HG03442 (cell line): ENCODE data around the gene ASPA.
"Not testable (repeated sequence)": the region's sequence is repeated elsewhere in the genome, so short reads cannot be mapped to it uniquely, and the experiment has no call there.

ENCODE experiments used
- ATAC-seq: cut with Tn5 transposase; IDR thresholded peaks from one replicate; pipeline ENCODE4 v1.9.1; 2021; ENCODE audit warnings: mild to moderate bottlenecking, moderate library complexity; ENCODE audit not compliant: unreplicated experiment

The ASPA gene

DNA sequence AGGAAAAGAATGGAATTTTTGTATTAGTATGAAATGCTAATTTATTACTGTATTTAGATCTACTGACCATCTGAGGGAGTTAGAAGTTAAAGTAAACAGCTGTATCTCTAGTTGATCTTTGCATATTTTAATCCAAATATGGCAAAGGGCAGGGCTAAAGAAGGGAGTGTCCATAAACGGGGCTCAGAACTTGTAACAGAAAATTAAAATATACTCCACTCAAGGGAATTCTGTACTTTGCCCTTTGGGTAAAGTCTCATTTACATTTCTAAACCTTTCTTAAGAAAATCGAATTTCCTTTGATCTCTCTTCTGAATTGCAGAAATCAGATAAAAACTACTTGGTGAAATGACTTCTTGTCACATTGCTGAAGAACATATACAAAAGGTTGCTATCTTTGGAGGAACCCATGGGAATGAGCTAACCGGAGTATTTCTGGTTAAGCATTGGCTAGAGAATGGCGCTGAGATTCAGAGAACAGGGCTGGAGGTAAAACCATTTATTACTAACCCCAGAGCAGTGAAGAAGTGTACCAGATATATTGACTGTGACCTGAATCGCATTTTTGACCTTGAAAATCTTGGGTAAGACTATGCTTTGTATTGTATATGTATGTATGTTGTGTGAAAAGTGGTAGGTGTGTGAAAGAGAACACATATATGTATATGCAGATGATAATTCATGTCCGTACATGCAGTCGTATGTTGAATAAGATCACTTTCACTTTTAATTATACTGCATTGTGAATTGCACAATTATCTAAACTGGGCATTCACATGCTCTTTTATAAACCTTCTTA is at the start of gene ASPA:
ASPA (plus strand) TSS at position 186 of the 799 bp plus-strand sequence; CDS start at position 349, 163 bp downstream.
- no peak for ATAC-seq

DNA sequence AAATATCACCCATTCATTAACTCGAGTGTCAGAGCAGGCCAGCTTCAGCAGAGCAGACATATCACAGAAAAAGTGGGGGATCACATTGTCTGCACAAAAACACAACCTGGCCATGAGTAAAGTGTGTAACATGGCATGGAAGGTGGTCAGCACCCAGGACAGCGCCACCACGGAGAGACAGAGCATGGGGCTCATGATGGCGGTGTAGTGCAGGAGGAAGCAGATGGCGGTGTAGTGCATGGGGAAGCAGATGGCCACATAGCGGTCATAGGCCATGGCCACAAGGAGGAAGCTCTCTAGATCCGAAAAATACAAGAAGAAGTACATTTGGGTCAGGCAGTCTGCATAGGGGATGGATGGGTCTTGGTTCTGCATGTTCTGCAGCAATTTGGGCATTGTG is 42.6 kb upstream of the ASPA start:
- not testable (repeated sequence) for ATAC-seq

GRCh38 chr17:3433741-3434140 is 42.1 kb upstream of the ASPA start, which contains the start of gene OR1E2:
Gene OR1E2, minus strand, starts transcription at chr17:3433841. Its CDS starts 0 bp downstream, at chr17:3433841.
- no peak for ATAC-seq

DNA sequence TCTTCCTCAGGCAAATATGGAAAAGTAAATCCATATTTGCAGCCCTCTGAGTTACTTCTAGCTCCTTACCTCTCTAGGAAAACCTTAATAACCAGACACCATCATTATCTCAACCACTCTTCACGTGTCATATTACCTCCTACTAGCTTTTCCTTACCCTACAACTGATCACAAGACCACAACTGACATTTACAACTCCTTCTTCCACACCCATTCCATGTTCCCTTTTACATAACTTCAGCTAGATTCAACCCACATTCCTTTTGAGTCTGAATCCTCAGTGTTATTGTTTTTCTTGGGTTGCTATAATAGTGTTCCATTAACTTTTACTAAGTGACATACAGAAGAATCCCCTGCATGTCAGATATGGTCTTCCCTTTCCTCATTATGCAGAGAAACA is 37.4 kb upstream of the ASPA start:
- ATAC-seq, result no peak

DNA sequence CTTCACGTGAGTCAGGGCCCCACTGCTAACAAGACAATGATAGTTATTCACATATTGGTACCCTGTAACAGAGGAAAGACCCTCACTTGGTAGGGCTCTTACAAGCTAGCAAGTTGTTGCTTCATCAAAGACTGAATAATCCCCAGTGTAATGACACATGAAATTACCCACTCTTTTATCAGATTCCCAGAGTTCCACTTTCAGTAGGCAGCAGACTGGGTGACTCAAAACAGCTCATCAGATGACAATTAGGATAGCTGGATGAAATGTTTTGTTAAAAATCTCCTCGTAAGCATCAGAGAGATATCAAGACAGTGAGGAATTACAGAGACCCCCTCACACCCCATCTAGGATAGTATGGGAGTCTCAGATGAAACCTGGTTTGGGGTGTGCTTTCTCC is 35.3 kb upstream of the ASPA start:
- no peak for ATAC-seq

GRCh38 chr17:3447625-3448024 is 28.2 kb upstream of the ASPA start:
- no peak for ATAC-seq

DNA sequence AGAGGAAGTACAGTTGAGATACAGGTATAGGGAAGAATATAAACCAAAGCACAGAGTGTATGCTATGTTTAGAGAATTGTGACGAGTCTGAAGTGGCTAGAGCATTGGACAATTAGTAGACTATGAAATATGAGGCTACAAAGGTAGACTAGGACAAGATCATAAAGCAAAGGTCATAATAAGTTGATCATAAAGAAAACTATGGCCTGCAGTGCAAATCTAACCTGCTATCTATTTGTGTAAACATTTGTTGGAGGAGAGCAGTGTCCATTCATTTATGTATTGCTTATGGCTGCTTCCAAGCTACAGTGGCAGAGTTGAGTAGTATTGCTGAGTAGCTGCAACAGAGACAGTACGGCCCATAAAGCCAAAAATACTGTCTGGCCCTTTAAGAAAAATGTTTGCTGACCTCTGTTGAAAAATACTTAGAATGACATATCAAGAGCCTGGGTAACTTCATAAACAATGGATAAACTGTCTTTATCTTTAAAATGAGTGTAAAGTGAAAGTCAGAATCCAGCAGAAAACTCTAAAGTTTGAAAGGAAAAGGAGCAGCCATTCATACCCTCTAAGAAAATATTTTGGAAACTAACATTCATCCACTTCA is 27.6 kb upstream of the ASPA start:
- ATAC-seq, result no peak

GRCh38 chr17:3466355-3466754 is 9.4 kb upstream of the ASPA start:
- ATAC-seq, result not testable (repeated sequence)

- ATAC-seq, result no peak
These were observed 6.3 kb upstream of the ASPA start for GRCh38 chr17:3469529-3469928.

GRCh38 chr17:3471599-3471998 is 4.2 kb upstream of the ASPA start, which contains the start of gene SPATA22:
Gene SPATA22, minus strand, starts transcription at chr17:3471819. Its CDS starts 2,494 bp downstream, at chr17:3469325.
- ATAC-seq, result no peak

GRCh38 chr17:3472137-3472536 is 3.7 kb upstream of the ASPA start:
- ATAC-seq, result no peak

DNA sequence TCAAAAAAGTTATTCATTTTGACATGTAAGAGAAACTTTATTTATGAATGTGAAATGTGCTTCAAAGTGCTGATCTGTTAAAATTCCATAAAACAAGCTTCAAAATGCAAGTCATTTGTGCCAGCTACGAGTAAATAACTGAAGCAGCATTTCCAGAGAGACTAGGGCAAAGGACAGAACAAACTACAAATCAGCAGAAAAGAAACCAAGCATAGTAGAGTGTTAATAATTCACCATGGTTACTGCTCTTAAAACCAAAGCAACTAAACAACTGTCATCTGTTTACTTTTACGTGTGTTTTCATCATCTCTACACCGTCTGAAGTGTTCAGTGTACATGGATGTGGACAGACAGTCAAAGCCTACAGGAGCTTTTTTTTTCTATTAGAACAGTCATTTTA is 1.6 kb upstream of the ASPA start:
- ATAC-seq, result no peak

GRCh38 chr17:3475251-3475685 is 529 bp upstream of the ASPA start:
- no peak for ATAC-seq

GRCh38 chr17:3479988-3480387 is 4.2 kb downstream of the ASPA start:
- ATAC-seq, result no peak

GRCh38 chr17:3482852-3483251 is 7.1 kb downstream of the ASPA start:
- ATAC-seq, result no peak

- no peak for ATAC-seq
These were observed 9.8 kb downstream of the ASPA start for GRCh38 chr17:3485481-3486068.

GRCh38 chr17:3497101-3497500 is 21.3 kb downstream of the ASPA start:
- ATAC-seq, result no peak

- ATAC-seq, result no peak
These were observed 25.5 kb downstream of the ASPA start for GRCh38 chr17:3501344-3501743.

DNA sequence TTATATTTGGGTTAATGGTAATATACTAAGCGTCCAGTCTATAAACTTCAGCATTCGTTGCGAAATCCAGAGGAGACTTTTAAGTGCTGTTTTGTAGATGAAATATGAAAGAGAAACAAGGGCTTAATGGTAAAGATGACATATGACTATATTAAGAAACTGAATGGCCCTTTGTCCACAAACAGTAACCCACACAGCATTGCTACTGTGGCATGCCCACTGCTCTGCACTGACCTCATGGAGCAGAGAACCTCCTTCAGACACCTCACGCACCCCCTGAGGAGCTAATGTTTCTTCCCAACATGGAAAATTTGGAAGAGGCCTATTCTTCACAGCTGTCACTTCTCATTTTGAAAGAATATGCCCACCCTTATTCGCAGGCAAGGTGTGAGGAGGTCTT is 26.7 kb downstream of the ASPA start:
- ATAC-seq, result no peak

GRCh38 chr17:3503285-3503684 is 27.5 kb downstream of the ASPA start:
- no peak for ATAC-seq

GRCh38 chr17:3505008-3505407 is 29.2 kb downstream of the ASPA start:
- ATAC-seq, result no peak

- ATAC-seq, result no peak
These were observed 30.3 kb downstream of the ASPA start for GRCh38 chr17:3506054-3506453.
